CMK (cell line): ENCODE data around the gene ARHGDIG.
"Not testable (repeated sequence)": the region's sequence is repeated elsewhere in the genome, so short reads cannot be mapped to it uniquely, and the experiment has no call there.

ENCODE experiments used
- DNase-seq: peaks from one replicate; pipeline ENCODE4 v3.0.0-alpha.2; 2010; ENCODE audit warnings: low read depth

Gene ARHGDIG

GRCh38 chr16:330741-331140, 50.4 kb downstream of the ARHGDIG start:
- DNase-seq: no peak

GRCh38 chr16:331181-331814, 50.9 kb downstream of the ARHGDIG start:
- DNase-seq: not testable (repeated sequence)
